Measurements from ENCODE around the gene FOXA2.

- TF ChIP-seq POLR2A (IDR thresholded peaks at IDR 0.05) (no peak), CTCF (IDR thresholded peaks at IDR 0.05) (no peak), POLR2AphosphoS5 (IDR thresholded peaks at IDR 0.05) (no peak)
Observed at GRCh38 chr20:22542427-22542826, 41.9 kb downstream of the FOXA2 start.
